8988T (cell line): ENCODE data around the gene CT47C1.

Experiments used
- DNase-seq: peaks from one replicate; pipeline ENCODE4 v3.0.0; 2011

CT47C1 gene

GRCh38 chrX:119075270-119076025 lies 2.7 kb downstream of the CT47C1 start:
- DNase-seq = no peak

- DNase-seq = no peak
These were observed 9.5 kb downstream of the CT47C1 start for GRCh38 chrX:119082278-119082677.

GRCh38 chrX:119084766-119085165 lies 12.0 kb downstream of the CT47C1 start:
- DNase-seq = no peak

GRCh38 chrX:119087121-119087520 lies 14.3 kb downstream of the CT47C1 start:
- DNase-seq = no peak

GRCh38 chrX:119089619-119090018 lies 16.8 kb downstream of the CT47C1 start:
- no peak for DNase-seq

- DNase-seq = no peak
These were observed 17.8 kb downstream of the CT47C1 start for GRCh38 chrX:119090627-119091026.

GRCh38 chrX:119093991-119094735 lies 21.4 kb downstream of the CT47C1 start:
- DNase-seq = no peak

- DNase-seq = no peak
These were observed 22.0 kb downstream of the CT47C1 start for GRCh38 chrX:119094819-119095218.

- no peak for DNase-seq
These were observed 23.1 kb downstream of the CT47C1 start for GRCh38 chrX:119095936-119096335.

- no peak for DNase-seq
These were observed 28.4 kb downstream of the CT47C1 start for GRCh38 chrX:119101168-119101567.

GRCh38 chrX:119105826-119106225 lies 33.0 kb downstream of the CT47C1 start:
- no peak for DNase-seq

GRCh38 chrX:119107206-119107605 lies 34.4 kb downstream of the CT47C1 start:
- DNase-seq = no peak

- DNase-seq = peak; percentile 21
These were observed 46.1 kb downstream of the CT47C1 start for GRCh38 chrX:119118780-119119395.

GRCh38 chrX:119121341-119121740 lies 48.5 kb downstream of the CT47C1 start:
- no peak for DNase-seq
